H9 (cell line): ENCODE results near the gene CUL2. TPM values are rescaled to one million over a fixed set of nuclear protein-coding genes. Genes with fewer than 3 reads are reported as not detected.

Source experiments
- DNase-seq: peaks from one replicate; pipeline ENCODE4 v3.0.0-alpha.2; 2017
- H2AFZ ChIP-seq: one replicate; pipeline ENCODE4 v1.6.1; 2013; ENCODE audit warnings: mild to moderate bottlenecking, low read length, control low read depth, moderate library complexity
- H2AK5ac ChIP-seq: 2 replicates; pipeline ENCODE4 v1.6.1; 2013; ENCODE audit warnings: low read length, control low read depth, mixed read lengths; ENCODE audit not compliant: insufficient read length
- H2BK120ac ChIP-seq: one replicate; pipeline ENCODE4 v1.6.1; 2013; ENCODE audit warnings: low read depth, mild to moderate bottlenecking, low read length, control low read depth, inconsistent platforms; ENCODE audit not compliant: poor library complexity, severe bottlenecking
- H2BK12ac ChIP-seq: 2 replicates; pipeline ENCODE4 v1.6.1; 2013; ENCODE audit warnings: low read length, control low read depth, mixed read lengths, low read depth; ENCODE audit not compliant: insufficient read length
- H2BK15ac ChIP-seq: 2 replicates; pipeline ENCODE4 v1.6.1; 2013; ENCODE audit warnings: low read depth, low read length, control low read depth
- H2BK20ac ChIP-seq: one replicate; pipeline ENCODE4 v1.6.1; 2013; ENCODE audit warnings: low read depth, mild to moderate bottlenecking, low read length, control low read depth, inconsistent platforms; ENCODE audit not compliant: poor library complexity, severe bottlenecking
- H2BK5ac ChIP-seq: 2 replicates; pipeline ENCODE4 v1.6.1; 2013; ENCODE audit warnings: low read length, control low read depth, mixed read lengths; ENCODE audit not compliant: insufficient read length
- H3K14ac ChIP-seq: 2 replicates; pipeline ENCODE4 v1.6.1; 2013; ENCODE audit warnings: low read length, control low read depth; ENCODE audit not compliant: insufficient read depth
- H3K18ac ChIP-seq: 2 replicates; pipeline ENCODE4 v1.6.1; 2013; ENCODE audit warnings: low read depth, mild to moderate bottlenecking, mixed read lengths, low read length, control low read depth; ENCODE audit not compliant: insufficient read length
- H3K23ac ChIP-seq: 2 replicates; pipeline ENCODE4 v1.6.1; 2013; ENCODE audit warnings: low read length, control low read depth, mixed read lengths, low read depth; ENCODE audit not compliant: insufficient read length
- H3K23me2 ChIP-seq: 2 replicates; pipeline ENCODE4 v1.6.1; 2013; ENCODE audit warnings: low read depth, mild to moderate bottlenecking, mixed read lengths, low read length, control low read depth; ENCODE audit not compliant: insufficient read length, poor library complexity, severe bottlenecking
- H3K27ac ChIP-seq: 2 replicates; pipeline ENCODE4 v1.5.1; 2013; ENCODE audit warnings: low read length, control low read depth, mixed read lengths, low read depth; ENCODE audit not compliant: insufficient read length
- H3K27me3 ChIP-seq: 2 replicates; pipeline ENCODE4 v1.6.1; 2013; ENCODE audit warnings: low read length, control low read depth, inconsistent platforms; ENCODE audit not compliant: insufficient read depth
- H3K4ac ChIP-seq: 2 replicates; pipeline ENCODE4 v1.6.1; 2013; ENCODE audit warnings: low read depth, mild to moderate bottlenecking, control low read depth, inconsistent platforms, low read length, moderate library complexity
- H3K4me1 ChIP-seq: 2 replicates; pipeline ENCODE4 v1.6.1; 2013; ENCODE audit warnings: low read length, control low read depth, inconsistent platforms; ENCODE audit not compliant: insufficient read depth
- H3K4me2 ChIP-seq: 2 replicates; pipeline ENCODE4 v1.6.1; 2013; ENCODE audit warnings: low read length, control low read depth, mixed read lengths; ENCODE audit not compliant: insufficient read length, insufficient read depth
- H3K56ac ChIP-seq: 2 replicates; pipeline ENCODE4 v1.6.1; 2013; ENCODE audit warnings: low read depth, mild to moderate bottlenecking, mixed read lengths, low read length, control low read depth; ENCODE audit not compliant: insufficient read length
- H3K79me1 ChIP-seq: 2 replicates; pipeline ENCODE4 v1.6.1; 2013; ENCODE audit warnings: low read depth, mild to moderate bottlenecking, moderate library complexity, low read length, control low read depth, inconsistent platforms; ENCODE audit not compliant: insufficient read depth, poor library complexity, severe bottlenecking
- H3K79me2 ChIP-seq: 2 replicates; pipeline ENCODE4 v1.6.1; 2013; ENCODE audit warnings: low read length, control low read depth, inconsistent platforms; ENCODE audit not compliant: insufficient read depth
- H3K9ac ChIP-seq: 2 replicates; pipeline ENCODE4 v1.6.1; 2013; ENCODE audit warnings: low read length, control low read depth, mixed read lengths; ENCODE audit not compliant: insufficient read length; ENCODE audit errors: extremely low read depth
- H3K9me3 ChIP-seq: one replicate; pipeline ENCODE4 v1.6.1; 2013; ENCODE audit warnings: low read depth, low read length, inconsistent platforms; ENCODE audit not compliant: control insufficient read depth
- H3T11ph ChIP-seq: one replicate; pipeline ENCODE4 v1.6.1; 2013; ENCODE audit warnings: mild to moderate bottlenecking, low read length, control low read depth, inconsistent platforms
- H4K20me1 ChIP-seq: one replicate; pipeline ENCODE4 v1.6.1; 2013; ENCODE audit not compliant: control insufficient read depth, insufficient read length, insufficient read depth
- H4K5ac ChIP-seq: 2 replicates; pipeline ENCODE4 v1.6.1; 2013; ENCODE audit warnings: low read depth, mild to moderate bottlenecking, mixed read lengths, low read length, control low read depth; ENCODE audit not compliant: insufficient read length
- H4K8ac ChIP-seq: replicated peaks from 2 replicates; pipeline ENCODE4 v1.6.1; 2013; ENCODE audit warnings: low read length, control low read depth, mixed read lengths, low read depth; ENCODE audit not compliant: insufficient read length
- H4K91ac ChIP-seq: 2 replicates; pipeline ENCODE4 v1.6.1; 2013; ENCODE audit warnings: low read depth, mild to moderate bottlenecking, moderate library complexity, mixed read lengths, low read length, control low read depth; ENCODE audit not compliant: insufficient read length
- H3K27ac Mint-ChIP-seq, 3 experiments: 2 replicates in 2 of 3; 3 replicates in 1 of 3; pipeline ENCODE4 v1.8.0; 2020 to 2021; ENCODE audit warnings: mixed read lengths in 3 of 3, mild to moderate bottlenecking in 1 of 3, moderate library complexity in 1 of 3
- H3K27me3 Mint-ChIP-seq: 2 replicates; pipeline ENCODE4 v1.8.0; 2021; ENCODE audit warnings: low read depth, mild to moderate bottlenecking, moderate library complexity, mixed read lengths
- H3K36me3 Mint-ChIP-seq, 3 experiments: 2 replicates in 2 of 3; 3 replicates in 1 of 3; pipeline ENCODE4 v1.8.0; 2020 to 2021; ENCODE audit warnings: low read depth in 3 of 3, mixed read lengths in 3 of 3; ENCODE audit not compliant: insufficient read depth in 1 of 3
- H3K4me1 Mint-ChIP-seq, 2 experiments: 2 replicates each; pipeline ENCODE4 v1.8.0; 2020; ENCODE audit warnings: mixed read lengths in 2 of 2
- H3K4me3 Mint-ChIP-seq, 2 experiments: 2 replicates in 1 of 2; 3 replicates in 1 of 2; pipeline ENCODE4 v1.8.0; 2020 to 2021; ENCODE audit warnings: mild to moderate bottlenecking in 2 of 2, mixed read lengths in 2 of 2, moderate library complexity in 1 of 2
- H3K9me3 Mint-ChIP-seq, 2 experiments: 2 replicates in 1 of 2; 3 replicates in 1 of 2; pipeline ENCODE4 v1.8.0; 2020; ENCODE audit warnings: mild to moderate bottlenecking in 2 of 2, mixed read lengths in 2 of 2, moderate library complexity in 1 of 2
- WGBS: extraction: QIAGEN DNeasy Blood & Tissue Kit; methylation state at CpG from one replicate; pipeline ENCODE4 v1.1.7; 2013; ENCODE audit warnings: missing lambda C conversion rate, low lambda C conversion rate, mixed read lengths; ENCODE audit not compliant: insufficient read length; ENCODE audit errors: extremely low coverage; 5-methylcytosine and 5-hydroxymethylcytosine counted together
- total RNA-seq: library from RNA; stranded (reverse); gene quantifications from 2 replicates; pipeline ENCODE4 v1.2.1, GENCODE V29; 2021
- TF ChIP-seq, protein P1 (sequence below): fragments of 200-600 bp; sonication (generic); conservative IDR thresholded peaks from 3 replicates; pipeline ENCODE4 v1.8.0; 2021; ENCODE audit warnings: antibody characterized with exemption, mild to moderate bottlenecking

The CUL2 gene
- total RNA-seq, 1 experiment from 2014 or later = 43.3 TPM

DNA sequence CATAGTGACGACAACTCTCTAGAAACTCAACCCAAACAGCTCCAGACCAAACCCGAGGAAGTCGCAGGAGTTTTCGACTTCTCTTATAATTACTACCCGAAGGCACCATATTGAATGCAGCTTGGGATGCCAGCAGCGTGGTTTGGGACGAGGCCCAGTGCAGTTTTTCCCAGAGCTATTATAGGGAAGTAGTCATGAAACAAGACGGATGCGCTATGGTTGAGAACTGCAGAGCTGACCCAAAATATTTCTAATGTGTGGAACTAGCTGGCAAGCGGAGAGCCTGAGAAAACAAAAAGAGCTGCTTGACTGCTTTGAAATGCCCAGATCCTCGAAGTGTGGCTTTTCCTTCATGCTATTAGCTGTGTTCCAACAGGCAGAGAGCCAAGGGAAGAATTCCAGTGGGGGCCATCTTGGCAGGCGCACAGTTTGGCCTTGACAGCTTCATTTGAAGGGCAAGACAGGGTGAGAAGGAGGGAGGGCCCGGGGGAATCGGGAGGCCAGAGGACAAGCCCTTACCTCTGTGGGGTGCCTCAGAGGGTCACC lies 122.7 kb downstream of the CUL2 start:
- Mint-ChIP-seq H3K27me3 (peaks cover 2% of the 10 kb centered on the region), H3K4me1 (peaks cover 0 to 8% of the 10 kb centered on the region in 2 experiments; a peak in 1 of 4 replicates), H3K4me3 (no peak overlapping the region), H3K27ac (no peak overlapping the region), H3K36me3 (no peaks in the 10 kb centered on the region), H3K9me3 (no peaks in the 10 kb centered on the region)
- Histone ChIP-seq H3K14ac (no peak overlapping the region), H4K5ac (no peak overlapping the region), H3K18ac (no peak overlapping the region), H4K20me1 (no peaks in the 10 kb centered on the region), H3K79me1 (no peaks in the 10 kb centered on the region), H3K4ac (no peak overlapping the region), H2BK5ac (no peak overlapping the region), H2AK5ac (no peak overlapping the region), H2BK12ac (no peak overlapping the region), H2BK120ac (no peak overlapping the region), H3K9me3 (no peaks in the 10 kb centered on the region), H4K8ac (no peak overlapping the region), H3K27ac (no peak overlapping the region), H3K23me2 (no peaks in the 10 kb centered on the region), H3K4me1 (no peaks in the 10 kb centered on the region), H3K27me3 (no peaks in the 10 kb centered on the region), H3T11ph (no peak overlapping the region), H4K91ac (no peak overlapping the region), H3K79me2 (no peaks in the 10 kb centered on the region), H2AFZ (no peak overlapping the region), H3K56ac (no peak overlapping the region), H2BK15ac (no peak overlapping the region), H3K9ac (no peak overlapping the region), H3K4me2 (no peak overlapping the region), H2BK20ac (no peak overlapping the region), H3K23ac (no peak overlapping the region)
- TF ChIP-seq, protein P1, sequence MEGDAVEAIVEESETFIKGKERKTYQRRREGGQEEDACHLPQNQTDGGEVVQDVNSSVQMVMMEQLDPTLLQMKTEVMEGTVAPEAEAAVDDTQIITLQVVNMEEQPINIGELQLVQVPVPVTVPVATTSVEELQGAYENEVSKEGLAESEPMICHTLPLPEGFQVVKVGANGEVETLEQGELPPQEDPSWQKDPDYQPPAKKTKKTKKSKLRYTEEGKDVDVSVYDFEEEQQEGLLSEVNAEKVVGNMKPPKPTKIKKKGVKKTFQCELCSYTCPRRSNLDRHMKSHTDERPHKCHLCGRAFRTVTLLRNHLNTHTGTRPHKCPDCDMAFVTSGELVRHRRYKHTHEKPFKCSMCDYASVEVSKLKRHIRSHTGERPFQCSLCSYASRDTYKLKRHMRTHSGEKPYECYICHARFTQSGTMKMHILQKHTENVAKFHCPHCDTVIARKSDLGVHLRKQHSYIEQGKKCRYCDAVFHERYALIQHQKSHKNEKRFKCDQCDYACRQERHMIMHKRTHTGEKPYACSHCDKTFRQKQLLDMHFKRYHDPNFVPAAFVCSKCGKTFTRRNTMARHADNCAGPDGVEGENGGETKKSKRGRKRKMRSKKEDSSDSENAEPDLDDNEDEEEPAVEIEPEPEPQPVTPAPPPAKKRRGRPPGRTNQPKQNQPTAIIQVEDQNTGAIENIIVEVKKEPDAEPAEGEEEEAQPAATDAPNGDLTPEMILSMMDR = no peak
- DNase-seq = no peak
- WGBS = no CpG with 5 or more reads among the region's 14 CpGs
